ENCODE data around the gene DACH1. TPM values are rescaled to one million over a fixed set of nuclear protein-coding genes. Genes with fewer than 3 reads are reported as not detected.

The DACH1 gene
- total and polyA plus RNA-seq, 2 of the 13 experiments (the other 11 are each of a cell fraction or from before 2014, with no cell fraction given) = not detected

- ATAC-seq (no peak), DNase-seq (ENCODE audit: low spot score) (no peak), FAIRE-seq (no peak)
- Histone ChIP-seq H3K79me2 (ENCODE audit: insufficient read depth, low read length) (no peaks in the 10 kb centered on the region), H2AFZ (ENCODE audit: low read length) (no peak overlapping the region), H3K9me3 (ENCODE audit: low read length) (no peaks in the 10 kb centered on the region), H3K4me1 (ENCODE audit: insufficient read depth, low read length) (no peaks in the 10 kb centered on the region), H3K9ac (ENCODE audit: insufficient read depth, low read depth, low read length) (no peak overlapping the region), H3K27me3 (ENCODE audit: control insufficient read depth in 1 of 2, insufficient read depth in 2 of 2, low read length in 2 of 2) (no peaks in the 10 kb centered on the region), H3K27ac (ENCODE audit: extremely low read length, insufficient read depth, low read length) (no peak overlapping the region), H3K4me3 (replicated peaks in 1 of 3; ENCODE audit: insufficient read depth in 1 of 3, low read depth in 2 of 3, low read length in 3 of 3) (no peak overlapping the region), H3K4me2 (ENCODE audit: low read depth, low read length) (no peak overlapping the region), H3K36me3 (replicated peaks in 1 of 2; ENCODE audit: control insufficient read depth in 1 of 2, insufficient read depth in 2 of 2, low read length in 2 of 2) (no peaks in the 10 kb centered on the region), H4K20me1 (ENCODE audit: insufficient read depth, low read length) (no peaks in the 10 kb centered on the region)
- no TSS peak for BruUV-seq (replicated peaks)
- POLR2A ChIA-PET = no interaction called here
- intact Hi-C loops (cut with micrococcal nuclease; ENCODE audit: unreplicated experiment) (no loop called here), in situ Hi-C loops (cut with HindIII; ENCODE audit: extremely low pct_ligation_motif_present, low pct_unique_long_range_greater_than_20kb) (no loop called here)
- CTCF ChIA-PET (ENCODE audit: low intra/inter-chr PET ratio, low total read pairs) = no interaction called here
- TF ChIP-seq BRCA1 (CRISPR knock-in tag; IDR thresholded peaks at IDR 0.05) (no peak), ZFYVE20 (CRISPR knock-in tag; IDR thresholded peaks at IDR 0.05; ENCODE audit: borderline replicate concordance, low read depth) (no peak), PRMT3 (CRISPR knock-in tag; IDR thresholded peaks at IDR 0.05; ENCODE audit: borderline replicate concordance, low read depth) (no peak), ONECUT2 (CRISPR knock-in tag; IDR thresholded peaks at IDR 0.05) (no peak), KLF13 (CRISPR knock-in tag; IDR thresholded peaks at IDR 0.05) (no peak), ZGPAT (CRISPR knock-in tag; IDR thresholded peaks at IDR 0.05) (no peak), RFX3 (CRISPR knock-in tag; IDR thresholded peaks at IDR 0.05) (no peak), CREB1 (IDR thresholded peaks at IDR 0.05) (no peak), CREB1 (CRISPR knock-in tag; IDR thresholded peaks at IDR 0.05) (no peak), KAT7 (CRISPR knock-in tag; IDR thresholded peaks at IDR 0.05; ENCODE audit: borderline replicate concordance) (no peak), ZSCAN5A (CRISPR knock-in tag; IDR thresholded peaks at IDR 0.05; ENCODE audit: borderline replicate concordance) (no peak), MZF1 (CRISPR knock-in tag; IDR thresholded peaks at IDR 0.05; ENCODE audit: borderline replicate concordance) (no peak), MED13 (CRISPR knock-in tag; IDR thresholded peaks at IDR 0.05) (no peak), NFE2L2 (IDR thresholded peaks at IDR 0.05; ENCODE audit: low read length) (no peak)
- WGBS (ENCODE audit: low lambda C conversion rate) = 17% methylated on average over 3 of the region's 3 CpGs
These were observed 13.3 kb downstream of the DACH1 start for GRCh38 chr13:71853725-71854124.

Data from HepG2 (cell line).